Stomach (tissue), 9 donors: Measurements from ENCODE around the gene HNRNPU. TPM values are rescaled to one million over a fixed set of nuclear protein-coding genes. Genes with fewer than 3 reads are reported as not detected.
"Not testable (repeated sequence)": the region's sequence is repeated elsewhere in the genome, so short reads cannot be mapped to it uniquely, and the experiment has no call there.

Experiments used
- DNase-seq, 2 donors: peaks; one replicate each; pipeline versions ENCODE4 v3.0.0 to v3.0.0-alpha.2; 2013 to 2019
- H3K27ac ChIP-seq, 5 donors: fragments of 200-600 bp in 4 of 5; sonication (generic) in 4 of 5; one replicate each; pipeline ENCODE4 v1.5.1; 2013 to 2019; ENCODE audit warnings: mild to moderate bottlenecking in 1 of 5, moderate library complexity in 1 of 5
- H3K27me3 ChIP-seq, 3 donors: fragments of 200-600 bp; sonication (generic); one replicate each; pipeline ENCODE4 v1.5.1; 2017 to 2019; ENCODE audit warnings: mixed run types in 1 of 3
- H3K36me3 ChIP-seq, 4 donors: fragments of 200-600 bp; sonication (generic); 1 replicate in 3 of 4; 2 replicates in 1 of 4; pipeline ENCODE4 v1.5.1; 2016 to 2019
- H3K4me1 ChIP-seq, 4 donors: fragments of 200-600 bp; sonication (generic); one replicate each; pipeline ENCODE4 v1.5.1; 2016 to 2019
- H3K4me3 ChIP-seq, 4 donors: fragments of 200-600 bp; sonication (generic) in 3 of 4; one replicate each; pipeline ENCODE4 v1.5.1; 2016 to 2019; ENCODE audit warnings: mild to moderate bottlenecking in 1 of 4
- H3K9me3 ChIP-seq, 4 donors: fragments of 200-600 bp; sonication (generic); one replicate each; pipeline ENCODE4 v1.5.1; 2016 to 2019
- CTCF ChIP-seq, 7 experiments: fragments of 450-650 bp in 4 of 7; fragments of 200-600 bp in 3 of 7; sonication (generic) in 3 of 7; IDR thresholded peaks; one replicate each; pipeline ENCODE4 v1.5.1; 2016 to 2019; ENCODE audit warnings: antibody characterized with exemption in 7 of 7, control low read depth in 2 of 7, mild to moderate bottlenecking in 1 of 7
- EP300 ChIP-seq: sonication (generic); formaldehyde crosslinking; IDR thresholded peaks from one replicate; pipeline ENCODE4 v1.6.1; 2017; ENCODE audit warnings: antibody characterized with exemption
- POLR2A ChIP-seq, 4 donors: fragments of 450-650 bp; IDR thresholded peaks; one replicate each; pipeline ENCODE4 v1.6.1; 2016; ENCODE audit warnings: antibody characterized with exemption in 4 of 4, control low read depth in 2 of 4, mild to moderate bottlenecking in 1 of 4, moderate library complexity in 1 of 4
- POLR2AphosphoS5 ChIP-seq, 3 donors: sonication (generic); formaldehyde crosslinking; IDR thresholded peaks; one replicate each; pipeline ENCODE4 v1.6.1; 2016; ENCODE audit warnings: antibody characterized with exemption in 3 of 3
- WGBS, 5 donors: extraction: QIAGEN DNeasy Blood & Tissue Kit in 3 of 5; methylation state at CpG; one replicate each; pipeline versions ENCODE4 v1.1.5 to v1.1.7; 2013 to 2018; 5-methylcytosine and 5-hydroxymethylcytosine counted together
- intact Hi-C: fragments of 100-400 bp; cut with DNase I; formaldehyde crosslinking; loops from one replicate; pipeline ENCODE4 v1.15.1; 2023; ENCODE audit warnings: low total_unique reads
- polyA plus RNA-seq, 3 donors: library from polyadenylated mRNA; stranded (reverse); fragments of 200-250 nt; gene quantifications; one replicate each; pipeline ENCODE4 v1.2.3, GENCODE V29; 2013
- total RNA-seq, 5 donors: library from RNA; depleted of rRNA; stranded (reverse); fragments of >200 nt; gene quantifications; one replicate each; pipeline versions ENCODE4 v1.1.0 to v1.2.3, GENCODE V29; 2014 to 2016
- donor health status: healthy with polysubstance abuse.
- donor health status: Bipolar disorder and iron deficiency.
- donor health status: healthy.

The HNRNPU gene
- total and polyA plus RNA-seq, 8 donors, result 76.3 to 533 (median 309) TPM

DNA sequence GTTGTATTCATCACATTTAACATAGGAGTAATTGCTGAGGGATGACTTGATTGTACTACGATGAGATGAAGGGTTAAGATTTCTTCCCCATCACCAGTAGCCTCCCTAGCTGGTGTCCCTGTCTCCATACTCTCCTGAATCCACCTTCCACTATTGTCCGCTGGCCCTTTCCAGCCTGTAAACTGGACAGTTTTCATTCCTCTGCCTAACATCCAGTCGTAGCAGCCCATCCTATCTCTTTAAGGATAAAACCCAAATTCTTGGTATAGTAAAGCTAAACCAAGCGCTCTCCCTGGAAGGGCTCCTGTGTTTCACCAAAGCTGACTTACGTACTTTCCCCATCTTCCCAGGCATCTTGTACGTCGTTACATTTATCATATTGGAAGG is 28.2 kb downstream of the HNRNPU start:
- 1 to 2% (median 1%) methylated on average over 7 of the region's 7 CpGs for WGBS, 5 donors
- H3K27me3 ChIP-seq, result no peaks in the 10 kb centered on the region
- H3K27ac ChIP-seq, result peak overlapping the region; percentile 86 to 100 (median 100)
- peaks cover 0 to 26% (median 4%) of the 10 kb centered on the region in 4 donors for H3K36me3 ChIP-seq
- intact Hi-C loops, result loop anchor here (10.0 kb wide), 1 partner anchor 129 kb away; a partner anchor contains a TSS
- H3K4me1 ChIP-seq, result peaks cover 19 to 66% (median 45%) of the 10 kb centered on the region in 4 donors
- no peaks in the 10 kb centered on the region for H3K9me3 ChIP-seq
- TF ChIP-seq POLR2A (IDR thresholded peaks at IDR 0.05) (no peak), CTCF (IDR thresholded peaks at IDR 0.05) (no peak), EP300 (no peak), POLR2AphosphoS5 (IDR thresholded peaks at IDR 0.05) (peak in 1 of 3 donors; percentile 49)
- peak overlapping the region; percentile 67 to 85 (median 76) for H3K4me3 ChIP-seq
- peak in 1 of 2 donors; percentile 60 for DNase-seq

DNA sequence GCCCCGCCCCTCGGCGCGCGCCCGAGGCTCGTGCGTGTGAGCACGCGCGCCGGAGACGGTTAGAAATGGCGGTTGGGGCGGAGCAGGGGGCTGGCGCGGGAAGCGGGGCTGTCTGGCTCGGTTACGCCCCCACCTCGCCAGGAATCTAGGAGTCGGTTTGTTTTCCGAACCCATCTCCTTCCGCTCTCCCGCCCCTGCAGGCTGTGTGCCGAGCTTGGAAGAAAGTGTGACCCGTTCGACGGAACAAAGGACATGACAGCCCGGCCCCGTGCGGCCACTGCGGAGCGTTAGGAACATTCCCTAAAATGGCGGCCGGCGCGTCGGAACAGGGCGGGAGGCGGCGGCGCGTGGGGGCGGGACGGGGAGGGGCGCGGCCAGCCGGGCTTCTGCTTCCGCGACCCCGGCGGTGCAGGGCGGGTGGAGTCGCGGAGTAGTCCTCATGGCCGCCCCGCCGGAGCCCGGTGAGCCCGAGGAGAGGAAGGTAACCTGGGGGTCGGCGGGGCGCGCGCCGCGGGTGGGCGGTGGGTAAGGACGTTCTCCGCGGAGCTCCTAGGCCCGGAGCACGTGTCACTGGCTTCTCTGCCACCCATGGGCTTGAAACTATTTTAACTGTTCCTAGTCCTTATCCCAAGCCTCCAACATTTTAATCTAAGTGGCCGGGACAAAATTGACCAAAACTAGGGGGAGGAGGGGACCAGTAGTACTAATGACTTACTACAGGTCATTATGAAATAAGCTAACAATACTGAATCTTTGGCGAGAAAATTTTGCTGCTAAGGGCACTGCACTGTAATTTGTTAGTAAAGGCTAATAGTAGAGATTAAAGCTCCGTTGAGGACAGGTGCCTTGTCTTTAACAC is 28.8 kb downstream of the HNRNPU start, which contains the start of gene COX20:
Gene COX20 (plus strand): TSS at position 383 of the 859 bp plus-strand sequence. CDS start 57 bp downstream, at position 440.
- peaks cover 19 to 59% (median 38%) of the 10 kb centered on the region in 4 donors for H3K4me1 ChIP-seq
- peak within 1 kb of the TSS; percentile 99 to 100 (median 100) for H3K27ac ChIP-seq
- intact Hi-C loops, result loop anchor here (10.0 kb wide), 1 partner anchor 129 kb away; a partner anchor contains a TSS
- DNase-seq, result peak in 1 of 2 donors; percentile 90
- H3K36me3 ChIP-seq, result peaks cover 0 to 19% (median 4%) of the 10 kb centered on the region in 4 donors
- H3K4me3 ChIP-seq, result peak within 1 kb of the TSS; percentile 67 to 85 (median 76)
- WGBS, 5 donors, result 0 to 1% (median 0%) methylated on average over 37 to 77 of the region's 77 CpGs
- TF ChIP-seq POLR2AphosphoS5 (IDR thresholded peaks at IDR 0.05) (peak; percentile 64 to 91 (median 89)), EP300 (no peak), POLR2A (IDR thresholded peaks at IDR 0.05) (peak in 1 of 4 donors; percentile 41)
- no peaks in the 10 kb centered on the region for H3K9me3 ChIP-seq
- H3K27me3 ChIP-seq, result no peaks in the 10 kb centered on the region

DNA sequence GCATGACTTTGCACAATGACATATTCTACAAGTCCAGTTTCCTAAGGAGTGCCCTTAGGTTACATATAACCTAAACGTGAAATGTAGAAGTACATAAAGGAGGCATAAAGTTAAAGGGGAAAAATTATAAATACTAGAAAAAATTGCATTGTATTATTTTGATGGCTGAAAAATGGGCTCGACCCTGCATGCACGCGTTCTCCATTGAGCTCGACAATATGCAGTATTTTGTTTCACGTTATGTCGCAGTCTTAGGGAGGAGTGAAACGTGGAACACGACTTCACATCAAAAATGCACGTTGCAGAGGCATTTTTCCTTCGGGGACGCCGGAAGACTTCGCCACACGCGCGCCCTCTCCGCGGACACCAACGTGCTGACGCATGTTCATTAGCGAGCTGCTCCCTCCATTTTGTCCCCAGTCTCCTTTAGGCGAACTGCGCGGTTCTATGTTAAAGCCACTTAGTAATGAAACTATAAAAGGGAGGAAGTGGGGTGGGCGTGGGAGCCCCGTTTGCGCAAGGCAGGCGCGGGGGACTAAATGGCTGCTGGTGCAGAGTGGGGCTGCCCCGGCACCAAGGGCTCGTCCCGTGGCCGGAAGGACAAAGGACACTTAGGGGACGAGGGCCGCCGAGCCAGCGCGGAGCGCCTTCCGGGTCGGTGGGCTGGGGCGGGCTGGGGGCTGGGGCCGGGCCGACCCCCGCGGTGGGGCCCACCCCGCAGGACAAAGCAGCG is 29.6 kb downstream of the HNRNPU start:
- no peak for TF ChIP-seq EP300
- TF ChIP-seq POLR2A (IDR thresholded peaks at IDR 0.05), result peak in 1 of 4 donors; percentile 53
- no peak for TF ChIP-seq CTCF (IDR thresholded peaks at IDR 0.05)
- TF ChIP-seq POLR2AphosphoS5 (IDR thresholded peaks at IDR 0.05), result peak; percentile 70 to 88 (median 81)
- intact Hi-C loops, result loop anchor here (10.0 kb wide), 1 partner anchor 130 kb away; a partner anchor contains a TSS
- H3K27me3 ChIP-seq, result no peaks in the 10 kb centered on the region
- no peaks in the 10 kb centered on the region for H3K9me3 ChIP-seq
- H3K36me3 ChIP-seq, result peaks cover 0 to 14% (median 2%) of the 10 kb centered on the region in 4 donors
- DNase-seq, result peak; percentile 82 to 98
- WGBS, 5 donors, result 0 to 1% (median 0%) methylated on average over 25 to 49 of the region's 49 CpGs
- H3K4me1 ChIP-seq, result peaks cover 17 to 51% (median 32%) of the 10 kb centered on the region in 4 donors
- H3K4me3 ChIP-seq, result peak overlapping the region; percentile 67 to 85 (median 76)
- H3K27ac ChIP-seq, result peak overlapping the region; percentile 99 to 100 (median 100)

GRCh38 chr1:244833734-244834542 is 30.4 kb downstream of the HNRNPU start:
- no peaks in the 10 kb centered on the region for H3K27me3 ChIP-seq
- peaks cover 0 to 6% (median 2%) of the 10 kb centered on the region in 4 donors for H3K36me3 ChIP-seq
- H3K4me3 ChIP-seq, result peak overlapping the region; percentile 67 to 85 (median 76)
- TF ChIP-seq CTCF (IDR thresholded peaks at IDR 0.05) (peak in 3 of 7 experiments; percentile 12 to 31 (median 22)), POLR2AphosphoS5 (IDR thresholded peaks at IDR 0.05) (peak in 2 of 3 donors; percentile 50 to 77), EP300 (no peak)
- H3K27ac ChIP-seq, result peak overlapping the region; percentile 99 to 100 (median 100)
- peaks cover 17 to 44% (median 29%) of the 10 kb centered on the region in 4 donors for H3K4me1 ChIP-seq
- peak; percentile 60 to 89 for DNase-seq
- intact Hi-C loops, result loop anchor here (10.0 kb wide), 1 partner anchor 131 kb away; a partner anchor contains a TSS
- 0 to 3% (median 1%) methylated on average over 32 of the region's 32 CpGs for WGBS, 5 donors
- H3K9me3 ChIP-seq, result no peaks in the 10 kb centered on the region

GRCh38 chr1:244833260-244833659 is 31.1 kb downstream of the HNRNPU start:
- H3K4me1 ChIP-seq, result peaks cover 17 to 37% (median 25%) of the 10 kb centered on the region in 4 donors
- peak overlapping the region; percentile 67 to 85 (median 76) for H3K4me3 ChIP-seq
- peak overlapping the region; percentile 54 to 100 (median 100) for H3K27ac ChIP-seq
- not testable (repeated sequence) for DNase-seq, H3K36me3 ChIP-seq, H3K27me3 ChIP-seq, H3K9me3 ChIP-seq
- intact Hi-C loops, result loop anchor here (10.0 kb wide), 1 partner anchor 132 kb away; a partner anchor contains a TSS
- 46 to 51% (median 50%) methylated on average over 8 of the region's 8 CpGs for WGBS, 5 donors
